ENCODE results near the gene CEP44.

The CEP44 gene, protein sequence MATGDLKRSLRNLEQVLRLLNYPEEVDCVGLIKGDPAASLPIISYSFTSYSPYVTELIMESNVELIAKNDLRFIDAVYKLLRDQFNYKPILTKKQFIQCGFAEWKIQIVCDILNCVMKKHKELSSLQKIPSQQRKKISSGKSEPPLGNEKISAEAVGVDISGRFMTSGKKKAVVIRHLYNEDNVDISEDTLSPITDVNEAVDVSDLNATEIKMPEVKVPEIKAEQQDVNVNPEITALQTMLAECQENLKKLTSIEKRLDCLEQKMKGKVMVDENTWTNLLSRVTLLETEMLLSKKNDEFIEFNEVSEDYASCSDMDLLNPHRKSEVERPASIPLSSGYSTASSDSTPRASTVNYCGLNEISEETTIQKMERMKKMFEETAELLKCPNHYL

DNA sequence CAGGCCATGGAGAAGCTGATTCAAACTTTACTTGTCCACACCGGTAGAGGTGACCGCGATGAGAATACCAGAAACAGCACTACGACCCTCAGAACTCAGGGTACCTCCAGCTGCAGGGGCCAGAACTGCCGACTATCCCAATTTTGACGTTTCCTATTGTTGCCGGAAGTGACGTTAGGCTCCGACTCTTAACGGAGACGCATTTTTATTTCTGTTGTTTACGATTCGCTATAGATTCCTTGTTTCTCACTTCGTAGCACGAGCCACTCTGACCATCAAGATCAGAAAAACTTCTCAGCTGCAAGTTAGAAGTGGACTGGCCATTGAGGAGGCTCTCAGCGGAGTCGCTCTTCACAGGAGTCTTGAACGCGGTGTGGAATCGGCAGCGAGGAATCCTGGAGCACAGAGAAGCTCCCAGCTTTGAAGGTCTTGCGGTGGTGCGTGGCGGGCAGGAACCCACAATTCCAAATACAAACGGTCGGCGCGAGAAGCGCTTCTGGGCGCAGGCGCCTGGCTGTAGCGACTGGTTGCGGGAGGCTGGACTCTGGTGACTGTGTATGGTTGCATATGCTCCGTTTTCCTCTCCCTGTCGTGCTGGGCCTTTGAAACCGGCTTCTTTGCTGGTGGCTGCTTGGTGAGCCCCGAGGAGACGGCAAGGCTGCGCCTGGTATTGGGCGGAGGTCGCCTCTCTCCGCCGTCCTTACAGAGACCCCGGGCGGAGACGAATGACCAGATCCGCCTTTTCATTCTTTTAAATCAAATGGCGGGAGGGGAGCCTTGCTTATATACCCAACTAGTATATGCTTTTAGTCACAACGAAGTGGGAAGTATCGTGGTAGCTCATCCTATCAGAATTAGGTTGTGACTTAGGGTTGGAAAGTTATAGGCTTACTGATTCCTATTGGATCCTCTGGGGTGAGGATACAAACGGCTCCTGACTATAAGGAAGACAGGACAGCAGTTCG lies at the start of gene CEP44, which contains the start of gene FBXO8:
Gene CEP44 (plus strand): TSS at position 405 of the 965 bp plus-strand sequence. CDS start 15,211 bp downstream, outside the sequence.
Gene FBXO8 (minus strand): TSS at position 161 of the 965 bp plus-strand sequence. CDS start 20,575 bp downstream, outside the sequence.
- TF ChIP-seq, protein P1, sequence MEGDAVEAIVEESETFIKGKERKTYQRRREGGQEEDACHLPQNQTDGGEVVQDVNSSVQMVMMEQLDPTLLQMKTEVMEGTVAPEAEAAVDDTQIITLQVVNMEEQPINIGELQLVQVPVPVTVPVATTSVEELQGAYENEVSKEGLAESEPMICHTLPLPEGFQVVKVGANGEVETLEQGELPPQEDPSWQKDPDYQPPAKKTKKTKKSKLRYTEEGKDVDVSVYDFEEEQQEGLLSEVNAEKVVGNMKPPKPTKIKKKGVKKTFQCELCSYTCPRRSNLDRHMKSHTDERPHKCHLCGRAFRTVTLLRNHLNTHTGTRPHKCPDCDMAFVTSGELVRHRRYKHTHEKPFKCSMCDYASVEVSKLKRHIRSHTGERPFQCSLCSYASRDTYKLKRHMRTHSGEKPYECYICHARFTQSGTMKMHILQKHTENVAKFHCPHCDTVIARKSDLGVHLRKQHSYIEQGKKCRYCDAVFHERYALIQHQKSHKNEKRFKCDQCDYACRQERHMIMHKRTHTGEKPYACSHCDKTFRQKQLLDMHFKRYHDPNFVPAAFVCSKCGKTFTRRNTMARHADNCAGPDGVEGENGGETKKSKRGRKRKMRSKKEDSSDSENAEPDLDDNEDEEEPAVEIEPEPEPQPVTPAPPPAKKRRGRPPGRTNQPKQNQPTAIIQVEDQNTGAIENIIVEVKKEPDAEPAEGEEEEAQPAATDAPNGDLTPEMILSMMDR (IDR thresholded peaks at IDR 0.05; ENCODE audit: low read depth, low read length), result no peak
- no peak for DNase-seq (ENCODE audit: extremely low read depth, low read depth)

DNA sequence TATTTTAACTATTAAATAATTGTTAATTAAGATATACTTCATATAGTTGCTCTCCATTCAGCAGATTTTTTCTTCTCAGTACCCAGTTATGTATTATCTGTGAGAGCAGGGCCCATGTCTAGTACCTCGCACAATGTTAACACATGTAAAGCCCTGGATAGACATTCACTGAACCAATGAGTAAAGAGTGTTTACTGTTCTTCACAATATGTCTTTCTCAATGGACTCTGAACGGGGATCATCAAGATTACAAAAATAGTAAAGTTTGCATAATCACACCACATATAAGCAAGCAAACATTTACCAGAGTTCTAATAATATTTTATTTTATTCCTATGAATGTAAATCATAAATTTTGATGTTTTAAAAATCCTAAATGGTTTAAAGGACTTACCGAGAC lies 47.4 kb upstream of the CEP44 start:
- TF ChIP-seq, protein P1 (IDR thresholded peaks at IDR 0.05; ENCODE audit: low read depth, low read length), result no peak
- DNase-seq (ENCODE audit: extremely low read depth, low read depth), result no peak

DNA sequence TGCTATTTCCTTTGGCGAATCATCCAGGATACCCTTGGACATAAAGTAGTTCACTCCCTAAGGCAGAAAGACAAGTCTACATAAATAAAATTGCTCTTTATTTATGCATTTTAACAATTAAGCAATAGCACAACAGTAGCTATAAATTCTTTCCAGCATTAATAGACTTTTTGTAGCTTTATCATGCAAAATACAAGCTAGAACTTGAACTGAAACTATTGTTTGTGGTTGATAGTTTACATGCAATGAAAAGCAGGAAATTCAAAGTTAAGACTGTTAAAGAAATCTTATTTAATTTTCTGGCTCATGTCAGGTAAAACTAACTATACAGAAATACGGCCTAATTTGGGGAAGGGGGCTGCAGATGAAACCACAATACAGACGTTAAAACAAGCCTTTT lies 42.5 kb upstream of the CEP44 start:
- TF ChIP-seq, protein P1 (IDR thresholded peaks at IDR 0.05; ENCODE audit: low read depth, low read length), result no peak
- no peak for DNase-seq (ENCODE audit: extremely low read depth, low read depth)

DNA sequence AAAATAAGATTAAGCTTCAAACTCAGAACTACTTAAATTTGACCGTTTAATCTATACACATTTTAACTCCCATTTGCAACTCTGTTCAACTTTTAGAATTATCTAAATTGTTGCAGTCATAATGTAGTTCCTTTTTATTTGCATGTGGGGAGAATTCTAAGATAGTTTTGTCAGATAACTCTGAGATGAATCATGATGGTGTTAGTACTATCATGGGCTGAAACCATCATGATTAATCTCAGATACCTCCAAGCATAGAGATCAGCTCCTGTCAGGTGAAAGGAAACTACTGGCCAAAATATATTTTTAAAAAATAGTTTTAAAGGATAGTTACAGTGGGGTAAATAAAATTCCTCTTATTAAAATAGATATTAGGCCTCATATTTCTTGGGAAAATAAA lies 39.3 kb upstream of the CEP44 start:
- no peak for DNase-seq (ENCODE audit: extremely low read depth, low read depth)
- TF ChIP-seq, protein P1 (IDR thresholded peaks at IDR 0.05; ENCODE audit: low read depth, low read length), result no peak

DNA sequence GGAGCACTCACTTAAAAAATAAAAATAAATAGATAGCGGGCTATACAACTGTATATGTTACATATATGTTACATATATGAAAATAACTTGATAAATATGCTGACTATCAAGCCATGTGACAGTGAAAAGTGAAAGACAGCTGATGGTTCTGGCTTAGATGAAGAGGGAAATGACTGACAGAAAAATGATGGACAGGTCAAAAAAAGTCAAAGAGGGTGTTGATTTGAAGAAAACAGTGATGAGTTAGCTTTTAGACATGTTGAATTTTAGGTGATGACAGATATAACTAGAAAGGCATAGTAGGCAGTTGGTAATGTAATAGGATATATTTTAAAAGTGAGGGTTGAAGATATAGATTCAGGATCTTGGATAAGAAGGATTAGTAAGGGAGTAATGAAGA lies 38.0 kb upstream of the CEP44 start:
- TF ChIP-seq, protein P1 (IDR thresholded peaks at IDR 0.05; ENCODE audit: low read depth, low read length), result no peak
- DNase-seq (ENCODE audit: extremely low read depth, low read depth), result no peak

DNA sequence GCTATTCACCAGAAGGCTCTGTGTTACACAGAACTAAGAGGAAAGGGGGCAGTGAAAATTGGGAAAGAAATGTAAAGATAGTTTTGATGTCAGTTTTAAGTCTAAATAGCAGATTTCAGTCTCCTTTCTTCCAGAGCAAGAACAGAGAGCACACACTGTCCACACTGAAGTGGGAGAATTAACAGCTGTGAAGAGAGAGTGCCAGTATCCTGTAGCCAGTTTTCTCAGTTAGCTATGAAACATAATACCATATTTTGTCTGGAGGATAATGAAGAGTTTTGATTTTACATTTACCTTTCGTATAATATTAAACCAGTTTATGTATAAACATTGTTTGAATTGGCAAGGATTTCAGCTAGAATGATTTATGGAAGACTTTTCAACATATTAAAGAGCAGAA lies 35.3 kb upstream of the CEP44 start:
- DNase-seq (ENCODE audit: extremely low read depth, low read depth), result no peak
- TF ChIP-seq, protein P1 (IDR thresholded peaks at IDR 0.05; ENCODE audit: low read depth, low read length), result no peak

Data from AG09319 (cell line).